ENCODE data around the gene KLC1. TPM values are rescaled to one million over a fixed set of nuclear protein-coding genes. Genes with fewer than 3 reads are reported as not detected.

The KLC1 gene
- total and polyA plus RNA-seq, 4 donors, result 22.9 to 131 (median 46.0) TPM

DNA sequence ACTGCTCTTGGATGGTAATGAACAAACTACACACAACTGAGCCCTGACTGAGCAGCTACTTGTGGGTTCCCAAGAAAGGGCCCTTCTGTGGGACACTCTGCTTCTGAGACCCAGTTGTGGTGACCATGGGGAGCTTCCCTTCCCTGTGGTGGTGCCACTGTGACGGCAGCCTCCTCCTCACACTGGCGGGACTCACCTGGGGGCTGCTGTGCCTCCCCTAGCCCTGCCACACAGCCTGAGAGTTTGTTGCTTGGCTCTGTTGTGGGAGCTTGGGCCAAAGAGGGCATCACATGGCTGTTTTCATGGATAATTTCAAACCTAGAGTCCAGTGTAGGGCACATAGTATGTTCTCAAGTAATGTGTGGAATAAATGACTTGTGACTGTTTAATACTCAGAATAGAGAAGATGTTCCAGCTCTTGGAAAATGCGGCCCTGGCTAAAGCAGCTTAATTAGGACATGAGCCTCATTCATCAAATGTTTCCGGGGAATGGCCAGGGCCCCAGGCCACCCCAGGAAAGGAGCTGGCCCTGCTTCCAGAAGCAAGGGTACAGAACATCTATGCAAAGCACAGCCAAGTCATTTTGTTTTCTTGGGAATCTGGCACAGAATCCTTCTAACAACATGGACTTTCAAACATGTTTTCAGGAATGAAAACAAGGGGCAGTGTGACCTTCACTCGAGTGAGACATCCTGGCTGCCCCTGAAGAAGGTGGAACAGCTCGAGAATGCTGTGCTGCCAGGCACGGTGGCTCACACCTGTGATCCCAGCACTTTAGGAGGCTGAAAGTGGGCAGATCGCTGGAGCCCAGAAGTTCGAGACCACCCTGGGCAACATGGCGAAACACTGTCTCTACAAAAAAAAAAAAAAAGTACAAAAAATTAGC is 107.8 kb downstream of the KLC1 start:
- Histone ChIP-seq H3K27me3 (ENCODE audit: control insufficient read depth in 4 of 4, insufficient read depth in 4 of 4, low read length in 3 of 4) (no peaks in the 10 kb centered on the region), H3K36me3 (ENCODE audit: control insufficient read depth in 4 of 4, insufficient read depth in 3 of 4, low read depth in 1 of 4, low read length in 3 of 4) (peaks cover 11 to 49% (median 20%) of the 10 kb centered on the region in 4 donors), H3K4me1 (ENCODE audit: control insufficient read depth in 4 of 4, insufficient read depth in 4 of 4, low read length in 3 of 4) (peaks cover 0 to 4% (median 0%) of the 10 kb centered on the region in 4 donors), H3K4me3 (ENCODE audit: low read depth in 1 of 3, low read length in 3 of 3) (no peak overlapping the region), H3K9ac (ENCODE audit: low read depth in 1 of 2, low read length in 2 of 2) (no peak overlapping the region), H3K27ac (ENCODE audit: low read depth in 1 of 2, low read length in 2 of 2) (no peak overlapping the region), H3K9me3 (ENCODE audit: control insufficient read depth in 4 of 4, low read length in 3 of 4) (no peaks in the 10 kb centered on the region)
- whole genome bisulfite sequencing, result 88% methylated on average over 10 of the region's 10 CpGs
- DNase-seq (ENCODE audit: low spot score), result no peak
- TF ChIP-seq YY1 (IDR thresholded peaks at IDR 0.05) (no peak), RAD21 (IDR thresholded peaks at IDR 0.05) (no peak), NR2F2 (IDR thresholded peaks at IDR 0.05) (peak; percentile 66), EGR1 (IDR thresholded peaks at IDR 0.05; ENCODE audit: low read depth in 2 of 2) (no peak)
- TF ChIP-seq, protein P1, sequence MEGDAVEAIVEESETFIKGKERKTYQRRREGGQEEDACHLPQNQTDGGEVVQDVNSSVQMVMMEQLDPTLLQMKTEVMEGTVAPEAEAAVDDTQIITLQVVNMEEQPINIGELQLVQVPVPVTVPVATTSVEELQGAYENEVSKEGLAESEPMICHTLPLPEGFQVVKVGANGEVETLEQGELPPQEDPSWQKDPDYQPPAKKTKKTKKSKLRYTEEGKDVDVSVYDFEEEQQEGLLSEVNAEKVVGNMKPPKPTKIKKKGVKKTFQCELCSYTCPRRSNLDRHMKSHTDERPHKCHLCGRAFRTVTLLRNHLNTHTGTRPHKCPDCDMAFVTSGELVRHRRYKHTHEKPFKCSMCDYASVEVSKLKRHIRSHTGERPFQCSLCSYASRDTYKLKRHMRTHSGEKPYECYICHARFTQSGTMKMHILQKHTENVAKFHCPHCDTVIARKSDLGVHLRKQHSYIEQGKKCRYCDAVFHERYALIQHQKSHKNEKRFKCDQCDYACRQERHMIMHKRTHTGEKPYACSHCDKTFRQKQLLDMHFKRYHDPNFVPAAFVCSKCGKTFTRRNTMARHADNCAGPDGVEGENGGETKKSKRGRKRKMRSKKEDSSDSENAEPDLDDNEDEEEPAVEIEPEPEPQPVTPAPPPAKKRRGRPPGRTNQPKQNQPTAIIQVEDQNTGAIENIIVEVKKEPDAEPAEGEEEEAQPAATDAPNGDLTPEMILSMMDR (IDR thresholded peaks at IDR 0.05; ENCODE audit: low read depth, low read length, missing input control), result no peak

DNA sequence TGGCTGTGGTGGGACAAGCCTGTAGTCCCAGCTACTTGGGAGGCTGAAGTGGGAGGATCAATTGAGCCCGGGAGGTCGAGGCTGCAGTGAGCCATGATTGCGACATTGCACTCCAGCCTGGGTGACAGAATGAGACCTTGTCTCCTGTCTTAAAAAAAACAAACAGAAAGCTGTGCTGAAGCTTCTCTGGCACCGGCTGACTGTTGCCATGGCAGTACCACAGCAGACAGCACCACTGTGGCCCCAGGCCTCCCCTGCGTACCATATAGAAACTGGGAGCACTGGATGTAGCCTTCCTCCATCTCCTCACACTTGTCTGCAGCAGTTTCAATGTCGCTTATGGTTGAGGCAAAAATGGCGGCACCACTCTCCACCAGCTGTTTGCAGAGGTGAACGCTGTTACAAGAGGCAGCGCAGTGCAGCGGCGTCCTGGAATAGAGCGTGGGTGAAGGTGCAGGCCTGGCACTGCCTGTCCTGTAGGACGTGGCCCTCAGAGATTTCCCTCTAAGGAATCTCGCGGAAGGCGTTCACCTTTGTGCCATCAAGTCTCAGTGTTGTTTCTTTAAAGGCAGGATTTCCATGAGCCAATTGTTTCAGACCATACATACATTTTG is 108.5 kb downstream of the KLC1 start:
- no peaks in the 10 kb centered on the region for H3K27me3 ChIP-seq (ENCODE audit: control insufficient read depth in 4 of 4, insufficient read depth in 4 of 4, low read length in 3 of 4)
- no peak overlapping the region for H3K9ac ChIP-seq (ENCODE audit: low read depth in 1 of 2, low read length in 2 of 2)
- WGBS, result 87% methylated on average over 16 of the region's 16 CpGs
- DNase-seq (ENCODE audit: low spot score), result no peak
- TF ChIP-seq YY1 (IDR thresholded peaks at IDR 0.05), result no peak
- no peak overlapping the region for H3K4me3 ChIP-seq (ENCODE audit: low read depth in 1 of 3, low read length in 3 of 3)
- no peak overlapping the region for H3K27ac ChIP-seq (ENCODE audit: low read depth in 1 of 2, low read length in 2 of 2)
- H3K36me3 ChIP-seq (ENCODE audit: control insufficient read depth in 4 of 4, insufficient read depth in 3 of 4, low read depth in 1 of 4, low read length in 3 of 4), result peaks cover 13 to 45% (median 17%) of the 10 kb centered on the region in 4 donors
- H3K9me3 ChIP-seq (ENCODE audit: control insufficient read depth in 4 of 4, low read length in 3 of 4), result no peaks in the 10 kb centered on the region
- H3K4me1 ChIP-seq (ENCODE audit: control insufficient read depth in 4 of 4, insufficient read depth in 4 of 4, low read length in 3 of 4), result peaks cover 0 to 4% (median 0%) of the 10 kb centered on the region in 4 donors

- no peak overlapping the region for H3K27ac ChIP-seq (ENCODE audit: low read depth in 1 of 2, low read length in 2 of 2)
- H3K4me3 ChIP-seq (ENCODE audit: low read depth in 1 of 3, low read length in 3 of 3), result no peak overlapping the region
- peaks cover 0 to 4% (median 1%) of the 10 kb centered on the region in 4 donors for H3K4me1 ChIP-seq (ENCODE audit: control insufficient read depth in 4 of 4, insufficient read depth in 4 of 4, low read length in 3 of 4)
- no peak overlapping the region for H3K9ac ChIP-seq (ENCODE audit: low read depth in 1 of 2, low read length in 2 of 2)
- no peak for DNase-seq (ENCODE audit: low spot score)
- TF ChIP-seq RXRA (IDR thresholded peaks at IDR 0.05), result no peak
- TF ChIP-seq REST (IDR thresholded peaks at IDR 0.05), result no peak
- no peak for TF ChIP-seq EGR1 (IDR thresholded peaks at IDR 0.05; ENCODE audit: low read depth in 2 of 2)
- TF ChIP-seq MAX (IDR thresholded peaks at IDR 0.05), result no peak
- no peak for TF ChIP-seq NR2F2 (IDR thresholded peaks at IDR 0.05)
- TF ChIP-seq ZBTB33 (IDR thresholded peaks at IDR 0.05), result no peak
- TF ChIP-seq FOXA1 (IDR thresholded peaks at IDR 0.05), result no peak
- TF ChIP-seq TAF1 (conservative IDR thresholded peaks at IDR 0.05), result no peak
- TF ChIP-seq GABPA (IDR thresholded peaks at IDR 0.05 in 1 of 2, conservative IDR thresholded peaks at IDR 0.05 in 1 of 2), result no peak
- TF ChIP-seq, protein P2, sequence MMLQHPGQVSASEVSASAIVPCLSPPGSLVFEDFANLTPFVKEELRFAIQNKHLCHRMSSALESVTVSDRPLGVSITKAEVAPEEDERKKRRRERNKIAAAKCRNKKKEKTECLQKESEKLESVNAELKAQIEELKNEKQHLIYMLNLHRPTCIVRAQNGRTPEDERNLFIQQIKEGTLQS (IDR thresholded peaks at IDR 0.05), result no peak
- no peak for TF ChIP-seq HNF4G (IDR thresholded peaks at IDR 0.05)
- TF ChIP-seq YY1 (IDR thresholded peaks at IDR 0.05), result no peak
- H3K9me3 ChIP-seq (ENCODE audit: control insufficient read depth in 4 of 4, low read length in 3 of 4), result no peaks in the 10 kb centered on the region
- no peaks in the 10 kb centered on the region for H3K27me3 ChIP-seq (ENCODE audit: control insufficient read depth in 4 of 4, insufficient read depth in 4 of 4, low read length in 3 of 4)
- peaks cover 10 to 40% (median 15%) of the 10 kb centered on the region in 4 donors for H3K36me3 ChIP-seq (ENCODE audit: control insufficient read depth in 4 of 4, insufficient read depth in 3 of 4, low read depth in 1 of 4, low read length in 3 of 4)
- 90% methylated on average over 10 of the region's 10 CpGs for WGBS
These were observed 109.2 kb downstream of the KLC1 start for GRCh38 chr14:103738166-103738565.

Data from liver (tissue), 9 donors.